C4-2B (cell line): ENCODE measurements around the gene CD244.

Experiments
- H3K27ac ChIP-seq: fragments of 450-650 bp; 2 replicates; pipeline ENCODE4 v1.5.1; 2017
- CTCF ChIP-seq: fragments of 450-650 bp; conservative IDR thresholded peaks from 2 replicates; pipeline ENCODE4 v1.5.1; 2017; ENCODE audit warnings: mild to moderate bottlenecking
- ZFX ChIP-seq: fragments of 450-650 bp; IDR thresholded peaks from 2 replicates; pipeline ENCODE4 v1.6.1; 2017

Gene CD244

DNA sequence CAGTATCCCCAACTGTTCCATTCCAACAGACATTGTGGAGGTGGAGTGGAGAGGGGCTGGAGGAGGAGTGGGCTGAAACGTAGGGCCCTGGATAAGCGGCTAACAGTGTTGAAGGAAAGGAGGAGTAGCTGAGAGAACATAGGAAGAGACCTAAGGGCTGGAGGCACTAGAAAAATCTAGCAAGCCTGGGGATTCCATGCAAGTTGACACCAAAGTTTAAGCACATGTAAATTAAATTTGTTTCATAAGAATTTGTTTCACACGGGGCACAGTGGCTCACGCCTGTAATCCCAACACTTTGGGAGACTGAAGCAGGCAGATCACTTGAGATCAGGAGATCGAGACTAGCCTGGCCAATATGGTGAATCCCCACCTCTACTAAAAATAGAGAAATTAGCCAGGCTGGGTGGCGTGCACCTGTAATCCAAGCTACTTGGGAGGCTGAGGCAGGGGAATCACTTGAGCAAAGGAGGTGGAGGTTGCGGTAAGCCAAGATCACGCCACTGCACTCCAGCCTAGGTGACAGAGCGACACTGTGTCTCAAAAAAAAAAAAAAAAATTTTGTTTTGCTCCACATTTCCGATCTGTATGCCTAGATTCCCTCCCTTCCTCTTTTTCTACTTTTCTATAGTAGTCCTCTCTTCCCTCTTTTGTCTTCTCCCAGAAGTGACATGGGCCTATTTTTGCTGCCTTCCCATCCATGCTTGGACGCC, 530 bp upstream of the CD244 start:
- H3K27ac ChIP-seq: no peak overlapping the region
- no peak for TF ChIP-seq ZFX
- no peak for TF ChIP-seq CTCF

DNA sequence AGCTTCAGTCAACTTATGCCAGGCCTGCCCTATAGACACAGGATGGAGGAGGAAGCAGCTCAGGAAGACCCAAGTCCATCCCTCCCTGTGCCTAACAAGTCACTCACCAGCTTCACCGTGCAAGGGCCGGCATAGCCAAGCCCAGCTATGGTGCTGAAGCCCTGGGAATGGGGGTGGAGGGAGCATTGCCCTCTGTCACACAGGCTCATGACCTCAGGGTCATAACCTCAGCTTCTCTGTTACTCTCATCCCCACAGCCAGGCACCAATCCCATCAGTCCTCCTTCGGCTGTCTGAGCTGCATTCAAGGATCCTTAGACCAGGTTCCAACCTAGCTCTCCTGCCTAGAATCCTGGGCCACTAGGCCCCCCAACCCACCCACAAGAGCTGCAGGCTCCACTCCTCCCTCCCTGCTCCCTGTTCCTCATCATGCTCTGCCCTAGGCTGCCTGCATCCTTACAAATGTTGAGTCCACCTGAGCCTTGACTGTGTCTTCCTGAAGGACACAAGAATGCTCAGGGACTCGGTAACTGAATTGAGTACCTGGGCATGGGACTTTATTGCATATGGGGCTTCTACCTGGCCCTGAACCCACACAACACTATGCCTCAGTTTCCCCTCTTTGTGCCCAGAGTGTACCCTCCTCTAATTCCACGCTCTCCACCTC, 1.7 kb downstream of the CD244 start:
- H3K27ac ChIP-seq: no peak overlapping the region
- no peak for TF ChIP-seq CTCF
- no peak for TF ChIP-seq ZFX

DNA sequence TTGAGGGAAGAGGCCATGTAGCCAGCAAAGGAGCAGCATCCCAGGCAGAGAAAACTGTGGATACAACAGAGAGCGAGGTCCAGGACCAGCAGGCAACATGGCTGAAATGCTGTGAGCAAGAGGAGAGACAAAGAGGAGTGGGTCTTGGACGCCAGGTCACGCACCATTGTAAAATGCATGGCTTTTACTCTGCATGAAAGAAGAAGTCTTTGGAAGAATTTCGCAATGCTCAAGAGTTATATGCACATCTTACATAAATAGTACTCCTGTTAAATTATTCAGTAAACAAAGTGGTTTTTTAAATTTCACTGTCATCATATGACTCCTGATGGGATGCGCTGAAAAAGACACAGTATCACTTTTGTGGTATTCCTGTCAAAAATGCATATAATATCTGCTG, 3.5 kb downstream of the CD244 start:
- no peak overlapping the region for H3K27ac ChIP-seq
- TF ChIP-seq CTCF: no peak
- TF ChIP-seq ZFX: no peak

GRCh38 chr1:160858507-160858906, 4.2 kb downstream of the CD244 start:
- TF ChIP-seq CTCF (no peak), ZFX (no peak)
- H3K27ac ChIP-seq: no peak overlapping the region

- no peak overlapping the region for H3K27ac ChIP-seq
- no peak for TF ChIP-seq CTCF
- TF ChIP-seq ZFX: no peak
Measured at GRCh38 chr1:160858097-160858496, 4.6 kb downstream of the CD244 start.

DNA sequence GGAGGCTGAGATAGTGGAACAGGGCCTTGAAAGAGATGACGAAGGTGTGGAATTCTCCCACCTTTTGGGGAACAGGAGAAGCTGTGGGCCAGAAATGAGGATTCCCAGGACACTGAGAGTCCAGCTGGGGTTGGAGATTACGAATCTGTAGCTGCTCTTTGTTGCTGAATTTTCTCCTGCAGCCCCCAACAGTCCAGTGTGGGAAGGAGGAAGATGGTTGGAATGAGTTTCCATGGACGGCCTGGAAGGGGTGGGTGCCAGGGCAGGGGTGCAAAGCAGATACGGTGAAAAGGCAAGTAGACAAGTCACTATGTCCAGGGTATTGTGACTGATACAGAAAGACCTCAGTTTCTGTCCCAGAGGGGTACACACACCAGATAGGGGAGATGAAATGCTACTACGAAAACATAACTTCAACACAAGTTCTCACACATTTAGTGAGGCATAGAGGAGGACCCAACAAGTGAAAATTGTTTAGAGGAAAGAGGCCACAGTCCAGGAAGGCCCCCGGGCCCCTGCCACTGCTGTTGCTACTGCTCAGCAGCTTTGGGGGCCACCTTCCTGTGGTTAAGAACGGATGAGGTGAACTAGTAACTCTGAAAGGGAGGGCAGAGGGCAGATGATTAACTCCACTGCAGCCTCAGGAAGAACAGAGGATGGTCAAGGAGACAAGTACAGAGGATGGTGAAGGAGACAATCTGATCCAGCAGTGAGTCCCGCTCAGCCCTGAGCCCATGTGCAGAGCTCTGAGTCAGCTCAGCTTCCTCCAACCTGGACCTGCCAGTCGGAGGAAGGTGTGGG, 7.3 kb downstream of the CD244 start:
- TF ChIP-seq CTCF: no peak
- no peak for TF ChIP-seq ZFX
- H3K27ac ChIP-seq: no peak overlapping the region

DNA sequence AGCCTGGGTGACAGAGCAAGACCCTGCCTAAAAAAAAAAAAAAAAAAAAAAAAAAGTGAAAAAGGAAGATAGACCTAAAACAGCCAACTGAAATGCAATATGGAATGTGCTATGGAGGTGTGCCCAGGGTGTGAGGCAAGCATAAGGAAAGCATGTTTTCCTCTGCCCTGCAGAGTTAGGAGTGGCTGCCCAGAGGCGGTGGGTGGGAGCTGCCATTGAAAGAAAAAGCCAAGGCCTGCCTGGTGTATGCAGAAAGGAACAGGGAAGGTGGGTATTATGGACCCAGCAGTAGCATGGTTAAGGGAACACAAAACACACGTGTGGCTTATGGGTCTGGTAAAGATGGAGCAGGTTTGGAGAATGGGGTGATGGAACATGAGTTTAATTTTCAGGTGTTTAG, 8.9 kb downstream of the CD244 start:
- H3K27ac ChIP-seq: no peak overlapping the region
- TF ChIP-seq CTCF (no peak), ZFX (no peak)
